Tongue (tissue), 2 donors: ENCODE data around the gene CSH1. TPM values are rescaled to one million over a fixed set of nuclear protein-coding genes. Genes with fewer than 3 reads are reported as not detected.
"Not testable (repeated sequence)": the region's sequence is repeated elsewhere in the genome, so short reads cannot be mapped to it uniquely, and the experiment has no call there.

ENCODE experiments used
- DNase-seq: peaks from one replicate; pipeline ENCODE4 v3.0.0-alpha.2; 2015
- total RNA-seq: library from RNA; depleted of rRNA; stranded (reverse); fragments of >200 nt; gene quantifications from one replicate; pipeline ENCODE4 v1.2.3, GENCODE V29; 2014

CSH1 gene
- total RNA-seq, 1 donor from 2014 or later, result not detected

DNA sequence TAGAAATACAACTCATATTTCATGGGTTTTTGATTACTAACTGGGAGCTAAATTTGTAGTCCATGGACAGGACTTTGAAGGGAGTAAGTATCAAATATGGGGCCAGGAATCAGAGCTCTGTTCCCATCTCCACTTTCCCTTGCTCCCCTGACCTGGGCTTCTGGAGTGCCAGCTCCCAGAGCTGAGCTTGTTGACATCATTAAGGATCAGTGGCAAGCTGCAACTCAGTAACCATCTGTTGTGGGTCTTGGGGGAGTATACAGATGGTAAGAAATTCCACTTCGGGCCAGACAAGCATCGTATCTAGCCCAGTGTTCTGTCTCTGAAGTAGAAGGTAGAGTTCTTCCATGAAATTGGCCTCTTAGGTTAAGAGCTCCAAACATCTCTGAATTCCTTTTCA is 5.6 kb upstream of the CSH1 start:
- DNase-seq, result peak; percentile 10

DNA sequence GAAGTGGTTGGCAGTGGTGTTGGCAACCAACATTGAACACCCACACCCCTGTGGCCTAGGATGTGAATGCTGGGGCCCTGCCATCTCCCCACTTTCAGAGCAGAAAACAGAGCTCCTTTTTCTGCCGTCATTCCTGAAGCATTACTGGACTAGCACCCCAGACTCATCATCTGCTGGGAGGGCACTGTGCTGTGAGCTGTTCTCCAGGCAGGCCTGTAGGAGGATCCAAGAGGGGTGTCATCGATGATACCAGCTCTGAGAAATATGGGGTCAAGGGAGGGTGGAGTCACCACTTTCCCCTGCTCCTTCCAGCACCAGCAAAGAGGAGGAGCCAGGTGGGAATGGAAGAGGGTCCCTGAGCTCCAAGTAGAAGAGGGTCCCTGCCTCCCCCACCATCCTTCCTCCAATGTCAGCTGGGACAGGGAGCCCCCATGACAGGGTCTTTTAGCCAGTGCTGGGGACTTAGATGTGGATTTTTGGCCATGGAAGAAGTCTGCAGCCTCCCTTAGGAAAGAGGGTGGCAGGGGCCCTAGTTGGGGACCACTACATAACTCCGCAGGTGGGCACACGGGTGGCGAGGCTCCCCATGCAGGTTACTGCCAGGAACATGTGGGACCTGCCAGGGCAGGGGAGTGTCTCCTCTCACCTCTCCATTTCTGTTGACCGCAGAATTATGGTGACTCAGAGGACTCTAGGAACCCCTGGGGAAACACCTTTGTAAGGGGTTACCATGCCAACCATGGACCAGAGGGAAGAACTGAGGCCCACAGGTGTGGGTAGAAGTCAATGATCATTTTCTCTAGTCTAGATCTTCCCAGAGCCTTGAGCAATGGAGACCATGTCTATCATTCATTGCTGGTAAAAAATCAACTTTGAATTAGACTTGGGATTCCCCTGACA is 2.8 kb upstream of the CSH1 start:
- not testable (repeated sequence) for DNase-seq

DNA sequence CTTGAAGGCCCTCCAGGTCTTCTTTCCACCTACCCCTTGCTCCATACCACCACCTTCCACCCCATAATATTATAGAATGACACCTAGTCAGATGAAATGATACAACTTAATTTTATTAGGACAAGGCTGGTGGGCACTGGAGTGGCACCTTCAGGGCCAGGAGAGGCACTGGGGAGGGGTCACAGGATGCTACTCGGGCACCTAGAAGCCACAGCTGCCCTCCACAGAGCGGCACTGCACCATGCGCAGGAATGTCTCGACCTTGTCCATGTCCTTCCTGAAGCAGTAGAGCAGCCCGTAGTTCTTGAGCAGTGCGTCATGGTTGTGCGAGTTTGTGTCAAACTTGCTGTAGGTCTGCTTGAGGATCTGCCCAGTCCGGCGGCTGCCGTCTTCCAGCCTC is 1.6 kb downstream of the CSH1 start:
- not testable (repeated sequence) for DNase-seq

DNA sequence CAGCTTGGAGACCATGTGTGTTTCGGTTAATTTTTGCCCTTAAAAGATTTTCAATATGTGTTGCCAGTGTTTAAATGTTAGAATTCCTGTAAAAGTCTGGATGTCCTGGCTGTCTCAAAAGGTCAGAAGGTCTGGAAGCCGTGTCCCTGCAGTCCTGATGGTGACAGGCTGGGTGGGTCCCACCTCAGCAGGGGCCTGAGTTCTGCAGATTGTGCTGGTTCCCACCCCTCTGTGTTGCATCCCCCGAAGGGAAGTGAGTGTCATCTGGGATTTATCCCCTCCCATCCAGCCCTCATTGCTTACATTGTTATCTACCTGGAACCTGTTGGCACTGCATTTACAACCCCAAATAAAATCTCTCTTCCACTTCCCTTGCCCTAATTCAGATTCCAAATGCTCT is 2.4 kb downstream of the CSH1 start:
- DNase-seq, result not testable (repeated sequence)

DNA sequence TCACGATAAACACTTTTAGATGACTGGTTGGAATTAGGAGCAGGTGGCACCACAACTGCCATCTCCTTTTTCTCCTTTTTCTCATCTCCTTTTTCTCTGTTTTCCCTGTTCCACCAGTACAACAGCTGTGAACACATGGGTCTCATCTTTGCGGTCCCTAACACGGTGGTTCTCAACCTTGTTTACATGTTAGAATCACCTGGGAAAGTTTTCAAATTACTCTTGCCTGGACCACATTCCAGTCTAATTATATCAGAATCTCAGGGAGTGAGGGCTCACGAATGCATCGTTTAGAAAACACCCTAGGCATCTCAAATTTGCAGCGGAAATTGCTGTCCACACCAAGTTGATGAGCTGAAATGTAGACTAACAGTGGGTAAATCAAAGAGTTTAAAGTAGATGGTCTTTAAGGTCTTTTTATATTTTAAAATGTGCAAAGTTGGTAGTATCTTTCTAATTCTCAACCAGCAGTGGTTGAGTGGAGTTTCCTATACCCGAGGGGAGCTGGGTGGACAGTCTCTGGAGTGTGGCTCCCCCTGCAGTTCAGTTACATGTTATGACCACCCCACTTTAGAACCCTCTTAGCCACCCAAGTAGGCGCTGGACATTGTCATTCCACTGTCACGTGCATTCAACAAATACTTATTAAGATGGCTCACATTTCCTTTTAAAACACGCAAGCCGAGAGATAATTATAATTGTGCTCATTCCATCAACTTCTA is 3.9 kb downstream of the CSH1 start:
- DNase-seq, result not testable (repeated sequence)

DNA sequence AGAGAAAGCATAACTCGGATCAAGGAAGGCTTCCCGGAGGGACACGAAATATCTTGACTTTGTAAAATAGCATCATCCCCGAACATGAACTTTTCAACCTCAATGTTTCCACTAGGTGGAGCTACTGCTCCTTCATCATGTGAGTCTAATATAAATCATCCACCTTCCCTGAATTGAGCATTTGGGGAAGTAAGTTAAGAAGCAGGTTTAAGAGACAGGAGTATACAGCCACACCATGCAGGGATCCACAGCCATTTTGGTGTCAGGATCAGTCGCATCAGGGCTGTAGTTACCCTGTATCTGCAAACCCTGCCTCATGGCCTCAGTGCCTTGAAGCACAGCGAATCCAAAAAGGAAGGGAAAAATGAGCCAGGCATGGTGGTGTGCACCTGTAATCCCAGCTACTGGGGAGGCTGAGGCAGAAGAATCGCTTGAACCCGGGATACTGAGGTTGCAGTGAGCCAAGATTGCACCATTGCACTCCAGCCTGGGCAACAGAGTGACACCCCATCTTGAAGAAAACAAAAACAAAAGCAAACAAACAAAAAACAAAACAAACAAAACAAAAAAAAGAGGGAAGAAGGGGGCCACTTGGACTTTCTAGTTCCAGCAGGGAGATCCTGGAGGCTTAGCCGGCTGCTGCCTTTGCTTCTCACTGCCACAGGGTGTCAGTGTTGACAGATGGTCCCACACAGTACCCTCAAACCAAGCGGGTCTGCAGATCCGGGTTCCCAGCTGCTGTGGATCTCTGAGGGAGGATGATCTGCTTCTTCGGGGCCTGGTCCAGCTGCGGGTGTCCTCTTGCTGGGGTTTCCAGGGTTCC is 7.1 kb downstream of the CSH1 start:
- DNase-seq, result peak; percentile 57

DNA sequence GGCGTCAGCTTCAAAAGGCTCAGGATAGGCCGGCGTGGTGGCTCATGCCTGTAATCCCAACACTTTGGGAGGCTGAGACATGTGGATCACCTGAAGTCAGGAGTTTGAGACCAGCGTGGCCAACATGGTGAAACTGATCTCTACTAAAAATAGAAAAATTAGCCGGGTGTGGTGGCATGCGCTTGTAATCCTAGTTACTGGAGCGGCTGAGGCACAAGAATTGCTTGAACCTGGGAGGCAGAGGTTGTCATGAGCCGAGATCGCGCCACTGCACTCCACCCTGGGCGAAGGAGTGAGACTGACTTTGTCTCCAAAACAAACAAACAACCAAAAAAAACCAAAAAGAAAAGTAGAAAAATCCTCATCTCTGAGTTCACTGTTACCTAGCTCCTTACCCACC is 11.3 kb downstream of the CSH1 start:
- not testable (repeated sequence) for DNase-seq

DNA sequence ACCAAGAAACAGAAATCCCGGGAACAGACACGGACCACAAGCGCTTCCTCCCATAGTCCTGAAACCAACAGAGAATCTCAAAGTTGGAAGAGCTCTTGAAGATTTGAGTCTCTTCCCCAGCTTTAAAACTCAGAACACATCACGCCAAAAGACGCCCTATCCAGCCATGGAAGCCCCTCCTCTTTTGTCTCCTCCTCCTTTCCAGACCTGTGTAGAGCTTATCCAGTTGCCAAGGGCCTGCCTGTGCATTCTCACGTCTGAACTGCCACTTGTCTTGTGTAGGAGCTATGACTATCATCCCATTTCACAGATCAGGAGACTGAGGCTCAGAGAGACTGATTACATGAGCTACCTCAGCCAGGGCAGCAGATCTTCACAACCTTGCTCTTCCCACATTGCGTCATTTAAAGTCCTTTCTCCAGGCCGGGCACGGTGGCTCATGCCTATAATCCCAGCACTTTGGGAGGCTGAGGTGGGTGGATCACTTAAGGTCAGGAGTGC is 13.7 kb downstream of the CSH1 start:
- not testable (repeated sequence) for DNase-seq

DNA sequence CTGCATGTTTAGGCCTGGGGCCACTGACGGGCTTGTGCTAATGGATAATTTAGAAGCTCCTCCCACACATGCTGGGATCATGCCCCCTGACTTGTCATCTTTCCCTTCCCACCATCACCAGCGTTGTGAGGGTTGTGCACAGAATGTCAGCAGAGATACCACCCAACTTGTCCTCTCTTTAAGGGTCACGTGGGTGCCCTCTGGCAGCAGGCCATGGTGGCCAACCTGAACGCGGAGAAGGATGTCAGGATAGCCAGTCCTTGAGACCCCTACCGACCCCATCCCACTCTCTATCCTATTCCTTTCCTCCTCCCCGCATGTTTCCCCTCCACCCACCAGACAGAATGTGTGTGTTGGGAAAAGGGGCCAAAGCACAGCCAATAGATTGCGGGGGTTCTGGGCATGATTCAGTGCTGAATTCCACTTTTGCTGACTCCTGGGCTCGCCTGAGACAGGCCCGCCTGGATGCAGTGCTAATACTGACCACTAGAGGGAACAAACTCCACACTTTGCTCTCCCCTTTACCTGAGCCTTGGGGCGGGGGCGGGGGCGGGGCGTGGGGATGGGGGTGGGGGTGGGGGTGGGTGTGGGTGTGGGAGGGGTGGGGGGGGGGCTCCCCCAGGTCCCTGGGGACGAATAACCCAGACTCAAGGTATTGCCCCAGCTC is 14.3 kb downstream of the CSH1 start, which contains the start of gene GH2:
Gene GH2 (minus strand): TSS at position 10 of the 667 bp plus-strand sequence. CDS start 143 bp downstream, outside the sequence.
- peak; percentile 48 for DNase-seq

DNA sequence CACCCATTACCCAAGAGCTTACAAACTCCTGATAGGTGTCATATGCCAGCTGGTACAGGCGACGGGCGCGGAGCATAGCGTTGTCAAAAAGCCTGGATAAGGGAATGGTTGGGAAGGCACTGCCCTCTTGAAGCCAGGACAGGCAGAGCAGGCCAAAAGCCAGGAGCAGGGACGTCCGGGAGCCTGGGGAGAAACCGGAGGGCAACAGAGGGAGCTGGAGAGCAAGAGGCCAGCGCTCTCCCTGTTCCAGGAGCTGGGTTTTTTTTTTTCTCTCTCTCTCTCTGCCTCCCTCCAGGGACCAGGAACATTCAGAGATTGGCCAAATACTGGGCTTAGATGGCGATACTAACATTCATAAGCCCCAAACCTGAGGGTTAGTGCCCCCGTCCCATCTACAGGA is 15.0 kb downstream of the CSH1 start:
- DNase-seq, result not testable (repeated sequence)

DNA sequence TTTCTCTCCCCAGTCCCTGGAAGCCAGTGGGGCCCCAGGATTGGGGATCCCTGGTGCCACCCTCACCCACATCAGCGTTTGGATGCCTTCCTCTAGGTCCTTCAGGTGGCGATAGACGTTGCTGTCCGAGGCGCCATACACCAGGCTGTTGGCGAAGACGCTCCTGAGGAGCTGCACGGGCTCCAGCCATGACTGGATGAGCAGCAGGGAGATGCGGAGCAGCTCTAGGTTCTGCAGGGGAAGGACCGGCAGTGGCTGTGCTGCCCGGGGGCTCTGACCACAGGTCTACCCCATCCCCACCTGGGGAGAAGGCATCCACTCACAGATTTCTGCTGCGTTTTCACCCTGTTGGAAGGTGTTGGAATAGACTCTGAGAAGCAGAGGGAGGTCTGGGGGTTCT is 15.7 kb downstream of the CSH1 start:
- no peak for DNase-seq

DNA sequence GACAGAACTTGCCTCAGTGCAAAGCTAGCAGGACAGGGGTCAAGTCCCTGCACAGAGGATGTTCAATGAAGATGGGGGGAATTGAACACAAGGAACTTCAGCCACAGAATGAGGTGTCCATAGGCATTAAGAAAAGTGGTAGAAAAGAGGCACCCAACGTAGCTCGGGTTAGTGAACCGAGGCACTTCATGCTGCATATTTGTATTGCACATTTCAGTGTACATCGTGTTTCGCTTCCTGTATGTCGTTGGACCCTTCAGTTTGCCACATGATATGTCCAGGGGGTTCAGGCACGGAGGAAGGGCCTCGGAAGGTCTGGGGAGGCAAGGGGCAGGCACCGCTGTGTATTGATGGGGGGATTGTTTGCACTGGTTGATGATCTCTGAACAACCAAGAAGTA is 18.0 kb downstream of the CSH1 start:
- not testable (repeated sequence) for DNase-seq

DNA sequence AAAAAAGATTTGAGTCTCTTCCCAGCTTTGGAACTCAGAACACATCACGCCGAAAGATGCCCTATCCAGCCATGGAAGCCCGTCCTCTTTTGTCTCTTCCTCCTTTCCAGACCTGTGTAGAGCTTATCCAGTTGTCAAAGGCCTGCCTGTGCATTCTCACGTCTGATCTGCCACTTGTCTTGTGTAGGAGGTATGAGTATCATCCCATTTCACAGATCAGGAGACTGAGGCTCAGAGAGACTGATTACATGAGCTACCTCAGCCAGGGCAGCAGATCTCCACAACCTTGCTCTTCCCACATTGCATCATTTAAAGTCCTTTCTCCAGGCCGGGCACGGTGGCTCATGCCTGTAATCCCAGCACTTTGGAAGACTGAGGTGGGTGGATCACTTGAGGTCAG is 21.7 kb downstream of the CSH1 start:
- not testable (repeated sequence) for DNase-seq

DNA sequence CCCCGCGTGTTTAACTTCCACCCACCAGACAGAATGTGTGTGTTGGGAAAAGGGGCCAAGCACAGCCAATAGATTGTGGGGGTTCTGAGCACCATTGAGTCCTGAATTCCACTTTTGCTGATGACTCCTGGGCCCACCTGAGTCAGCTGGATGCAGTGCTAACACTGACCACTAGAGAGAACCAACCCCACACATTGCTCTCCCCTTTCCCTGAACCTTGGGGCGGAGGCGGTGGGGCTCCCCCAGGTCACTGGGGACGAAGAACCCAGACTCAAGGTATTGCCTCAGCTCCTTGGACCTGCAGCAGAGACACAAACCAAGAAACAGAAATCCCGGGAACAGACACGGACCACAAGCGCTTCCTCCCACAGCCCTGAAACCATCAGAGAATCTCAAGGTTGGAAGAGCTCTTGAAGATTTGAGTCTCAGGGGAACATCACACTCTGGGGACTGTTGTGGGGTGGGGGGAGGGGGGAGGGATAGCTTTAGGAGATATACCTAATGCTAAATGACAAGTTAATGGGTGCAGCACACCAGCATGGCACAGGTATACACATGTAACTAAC is 22.2 kb downstream of the CSH1 start:
- not testable (repeated sequence) for DNase-seq

DNA sequence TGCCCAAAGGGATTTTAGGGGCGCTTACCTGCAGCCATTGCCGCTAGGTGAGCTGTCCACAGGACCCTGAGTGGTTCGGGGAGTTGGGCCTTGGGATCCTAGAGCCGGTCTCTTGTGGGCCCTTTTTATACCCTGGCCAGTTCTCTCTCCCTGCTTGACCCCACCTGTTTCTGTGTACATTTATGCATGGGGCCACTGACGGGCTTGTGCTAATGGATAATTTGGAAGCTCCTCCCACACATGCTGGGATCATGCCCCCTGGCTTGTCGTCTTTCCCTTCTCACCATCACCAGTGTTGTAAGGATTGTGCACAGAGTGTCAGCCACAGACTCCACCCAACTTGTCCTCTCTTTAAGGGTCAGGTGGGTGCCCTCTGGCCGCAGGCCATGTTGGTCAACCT is 22.8 kb downstream of the CSH1 start, which contains the start of gene CSH2:
Gene CSH2 (minus strand): TSS at position 101 of the 400 bp plus-strand sequence. CDS start 63 bp downstream, at position 38.
- not testable (repeated sequence) for DNase-seq

DNA sequence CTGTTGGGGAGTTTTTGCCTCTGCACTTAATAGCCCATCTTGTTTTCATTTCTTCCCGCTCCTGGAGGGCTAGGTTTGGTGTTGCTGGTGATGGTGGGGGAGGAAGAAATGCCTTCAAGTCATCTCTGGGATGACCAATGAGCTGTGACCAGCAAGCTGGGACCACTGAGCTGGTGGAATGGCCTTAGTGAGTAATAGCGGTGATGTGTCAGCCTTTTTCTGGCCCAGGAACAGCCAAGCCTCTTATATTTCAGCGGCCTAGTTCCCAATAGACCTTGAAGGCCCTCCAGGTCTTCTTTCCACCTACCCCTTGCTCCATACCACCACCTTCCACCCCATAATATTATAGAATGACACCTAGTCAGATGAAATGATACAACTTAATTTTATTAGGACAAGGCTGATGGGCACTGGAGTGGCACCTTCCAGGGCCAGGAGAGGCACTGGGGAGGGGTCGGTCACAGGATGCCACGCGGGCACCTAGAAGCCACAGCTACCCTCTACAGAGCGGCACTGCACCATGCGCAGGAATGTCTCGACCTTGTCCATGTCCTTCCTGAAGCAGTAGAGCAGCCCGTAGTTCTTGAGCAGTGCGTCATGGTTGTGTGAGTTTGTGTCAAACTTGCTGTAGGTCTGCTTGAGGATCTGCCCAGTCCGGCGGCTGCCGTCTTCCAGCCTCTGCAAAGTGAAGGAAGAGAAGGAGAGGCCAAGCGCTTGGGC is 24.6 kb downstream of the CSH1 start:
- not testable (repeated sequence) for DNase-seq

DNA sequence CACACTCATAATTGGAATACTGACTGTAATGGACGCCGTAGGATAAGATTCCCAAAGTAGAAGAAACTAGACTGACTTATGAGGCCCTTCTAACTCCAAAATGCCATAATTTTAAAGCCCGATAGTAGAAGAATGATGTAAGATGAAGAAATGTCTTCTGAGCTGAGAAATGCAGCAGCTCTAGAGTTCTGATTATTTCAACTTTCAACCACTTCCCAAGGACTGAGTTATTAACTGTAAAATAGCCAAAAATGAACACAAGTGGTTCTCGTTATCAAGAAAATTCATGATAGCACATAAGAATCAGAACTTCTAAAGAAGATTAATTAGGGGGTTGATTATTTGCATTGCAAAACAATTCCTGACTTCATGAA is 26.1 kb downstream of the CSH1 start:
- not testable (repeated sequence) for DNase-seq

DNA sequence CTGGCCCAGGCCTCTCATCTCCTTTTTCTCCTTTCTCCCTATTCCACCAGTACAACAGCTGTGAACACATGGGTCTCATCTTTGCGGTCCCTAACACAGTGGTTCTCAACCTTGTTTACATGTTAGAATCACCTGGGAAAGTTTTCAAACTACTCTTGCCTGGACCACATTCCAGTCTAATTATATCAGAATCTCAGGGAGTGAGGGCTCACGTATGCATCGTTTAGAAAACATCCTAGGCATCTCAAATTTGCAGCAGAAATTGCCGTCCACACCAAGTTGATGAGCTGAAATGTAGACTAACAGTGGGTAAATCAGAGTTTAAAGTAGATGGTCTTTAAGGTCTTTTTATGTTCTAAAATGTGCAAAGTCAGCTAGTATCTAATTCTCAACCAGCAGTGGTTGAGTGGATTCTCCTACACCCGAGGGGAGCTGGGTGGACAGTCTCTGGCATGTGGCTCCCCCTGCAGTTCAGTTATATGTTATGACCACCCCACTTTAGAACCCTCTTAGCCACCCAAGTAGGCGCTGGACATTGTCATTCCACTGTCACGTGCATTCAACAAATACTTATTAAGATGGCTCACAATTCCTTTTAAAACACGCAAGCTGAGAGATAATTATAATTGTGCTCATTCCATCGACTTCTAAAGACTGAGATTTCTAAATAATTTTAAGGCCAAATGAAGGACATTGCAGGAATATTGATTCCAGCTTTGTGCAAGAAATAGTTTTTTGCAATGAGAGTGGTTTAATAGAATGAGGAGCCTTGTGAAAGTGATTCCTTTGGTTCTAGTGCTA is 26.7 kb downstream of the CSH1 start:
- DNase-seq, result not testable (repeated sequence)

DNA sequence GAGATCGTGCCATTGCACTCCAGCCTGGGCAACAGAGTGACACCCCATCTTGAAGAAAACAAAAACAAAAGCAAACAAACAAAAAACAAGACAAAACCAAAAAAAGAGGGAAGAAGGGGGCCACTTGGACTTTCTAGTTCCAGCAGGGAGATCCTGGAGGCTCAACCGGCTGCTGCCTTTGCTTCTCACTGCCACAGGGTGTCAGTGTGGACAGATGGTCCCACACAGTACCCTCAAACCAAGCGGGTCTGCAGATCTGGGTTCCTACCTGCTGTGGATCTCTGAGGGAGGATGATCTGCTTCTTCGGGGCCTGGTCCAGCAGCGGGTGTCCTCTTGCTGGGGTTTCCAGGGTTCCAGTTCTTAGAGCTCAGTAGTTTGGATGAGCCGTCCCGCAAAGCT is 29.7 kb downstream of the CSH1 start:
- not testable (repeated sequence) for DNase-seq
